HL-60/S4 (cell line): ENCODE measurements around the gene PHACTR1.

Source experiments
- in situ Hi-C: fragments of 300-500 bp; cut with MboI; formaldehyde crosslinking; loops from 2 replicates; pipeline ENCODE4 v1.14.3; 2022; ENCODE audit warnings: low sequenced_read_pairs

PHACTR1 gene

DNA sequence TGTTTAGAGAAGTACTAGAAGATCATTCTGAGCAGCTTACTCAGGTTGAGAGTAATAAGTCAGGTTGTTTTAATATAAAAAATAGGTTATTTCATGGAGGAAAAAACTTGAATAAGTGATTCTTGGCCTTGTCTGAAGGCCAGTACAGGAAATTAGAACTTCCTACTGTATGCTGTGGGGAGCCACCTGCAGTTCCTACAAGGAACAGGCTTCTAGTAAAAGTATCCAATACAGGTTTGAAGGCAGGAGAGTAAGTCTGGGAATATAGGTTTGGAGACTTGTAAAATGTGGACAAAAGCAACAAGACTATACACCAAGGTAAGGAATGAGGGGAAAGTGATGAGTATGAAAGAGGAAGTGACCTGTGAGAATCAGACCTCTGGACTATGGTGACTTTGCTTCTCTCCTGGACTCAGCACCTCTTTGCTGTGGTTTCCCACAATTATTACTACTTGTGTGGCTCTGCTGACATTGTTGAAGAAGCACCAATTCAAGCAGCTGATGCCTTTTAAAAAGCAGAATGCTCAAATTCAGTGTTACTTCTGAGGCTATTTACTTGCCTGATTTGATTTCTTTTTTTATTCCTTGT is 333.2 kb downstream of the PHACTR1 start:
- in situ Hi-C loops = no loop called here

DNA sequence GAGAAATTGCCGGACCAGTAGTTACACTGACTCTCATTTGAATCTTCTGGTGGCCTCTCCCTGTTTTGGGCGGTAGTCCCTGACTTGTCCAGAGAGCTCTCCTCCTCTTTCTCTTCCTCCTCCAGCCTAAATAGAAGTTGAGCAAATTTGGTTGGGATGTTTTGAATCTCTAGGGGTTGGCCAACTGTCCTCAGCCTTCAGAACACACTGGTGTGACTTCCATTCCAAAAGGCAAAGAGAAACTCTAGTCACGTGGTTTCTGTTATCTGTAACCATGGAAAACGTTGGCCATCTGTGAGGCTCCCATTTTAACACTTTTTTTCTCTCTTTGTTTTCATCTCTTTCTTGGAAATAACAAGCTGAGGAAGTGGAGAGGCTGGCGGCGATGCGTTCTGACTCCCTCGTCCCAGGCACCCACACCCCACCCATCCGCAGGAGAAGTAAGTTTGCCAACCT is 336.5 kb downstream of the PHACTR1 start:
- in situ Hi-C loops = no loop called here

DNA sequence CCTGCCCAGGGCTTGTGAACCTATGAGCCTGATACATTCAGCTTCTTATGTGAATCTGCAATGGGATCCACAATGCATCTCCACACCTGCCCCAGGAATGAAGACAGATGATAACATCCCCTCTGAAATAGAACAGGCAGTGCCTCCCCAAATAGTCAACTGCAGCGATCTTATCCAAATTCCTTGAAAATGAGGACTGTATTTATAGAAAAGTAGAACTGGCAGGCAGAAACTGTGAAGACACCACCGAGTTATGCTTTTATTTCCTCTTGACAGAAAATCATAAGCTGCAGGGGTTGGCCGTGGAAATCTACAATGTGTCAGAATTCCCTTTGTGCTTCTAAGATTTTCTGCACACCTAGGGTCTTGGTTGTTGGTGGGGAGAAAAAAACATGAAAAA is 341.5 kb downstream of the PHACTR1 start:
- in situ Hi-C loops = no loop called here

DNA sequence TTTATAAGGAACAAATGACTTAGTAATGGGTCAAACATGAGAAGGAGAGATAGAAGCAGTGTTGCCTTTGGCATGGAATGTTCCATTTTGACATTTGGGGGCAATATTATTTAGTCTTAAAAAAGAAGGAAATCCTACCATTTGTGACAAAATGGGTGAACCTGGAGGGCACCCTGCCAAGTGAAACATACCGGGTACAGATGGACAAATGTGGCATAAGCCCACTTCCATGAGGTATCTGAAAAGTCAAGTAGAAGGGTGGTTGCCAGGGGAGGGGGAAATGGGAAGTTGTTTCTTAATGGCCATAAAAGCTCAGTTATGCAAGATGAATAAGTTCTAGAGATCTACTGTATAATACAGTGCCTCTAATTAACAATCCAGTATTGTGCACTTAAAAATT is 342.5 kb downstream of the PHACTR1 start:
- in situ Hi-C loops = no loop called here

DNA sequence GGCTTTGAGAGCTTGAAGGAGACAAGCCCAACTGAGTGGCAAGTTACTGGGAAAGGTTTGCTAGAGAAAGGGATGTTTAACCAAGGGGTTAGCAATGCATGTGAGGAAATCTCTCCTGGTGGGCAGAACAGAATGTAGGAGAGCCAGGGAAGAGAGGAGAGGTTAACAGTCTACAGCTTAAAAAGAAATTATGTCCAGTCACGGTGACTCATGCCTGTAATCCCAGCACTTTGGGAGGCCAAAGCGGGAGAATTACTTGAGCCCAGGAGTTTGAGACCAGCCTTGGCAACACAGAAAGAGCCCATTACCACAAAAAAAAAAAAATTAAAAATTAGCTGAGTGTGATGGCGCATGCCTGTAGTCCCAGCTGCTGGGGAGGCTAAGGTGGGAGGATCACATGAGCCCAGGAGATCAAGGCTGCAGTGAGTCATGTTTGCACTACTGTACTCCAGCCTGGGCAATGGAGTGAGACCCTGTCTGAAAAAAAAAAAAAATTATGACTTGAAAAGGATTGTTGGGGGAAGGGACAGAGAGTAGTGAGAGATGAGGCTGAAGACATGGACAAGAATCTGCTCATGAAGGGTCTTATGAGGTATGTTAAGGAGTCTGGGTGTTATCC is 346.8 kb downstream of the PHACTR1 start:
- in situ Hi-C loops = no loop called here

DNA sequence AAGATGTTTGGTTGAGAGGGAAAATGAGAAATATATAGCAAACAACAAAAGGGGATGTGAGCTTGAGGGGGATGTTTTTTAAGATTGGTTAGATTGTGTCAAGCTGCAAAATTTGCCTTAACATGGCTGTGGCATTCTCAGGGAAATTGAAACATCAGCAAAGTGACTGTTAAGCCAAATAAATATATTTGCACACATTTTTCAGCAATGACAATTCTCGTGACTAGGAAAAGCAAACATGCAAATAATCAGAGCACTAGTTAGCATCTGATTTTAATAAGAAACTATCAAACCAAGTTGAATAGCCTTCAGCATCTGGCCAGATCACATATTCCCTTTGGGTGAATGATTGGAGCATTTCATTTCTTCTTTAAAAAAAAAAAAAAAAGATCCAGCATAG is 349.0 kb downstream of the PHACTR1 start:
- in situ Hi-C loops = no loop called here

DNA sequence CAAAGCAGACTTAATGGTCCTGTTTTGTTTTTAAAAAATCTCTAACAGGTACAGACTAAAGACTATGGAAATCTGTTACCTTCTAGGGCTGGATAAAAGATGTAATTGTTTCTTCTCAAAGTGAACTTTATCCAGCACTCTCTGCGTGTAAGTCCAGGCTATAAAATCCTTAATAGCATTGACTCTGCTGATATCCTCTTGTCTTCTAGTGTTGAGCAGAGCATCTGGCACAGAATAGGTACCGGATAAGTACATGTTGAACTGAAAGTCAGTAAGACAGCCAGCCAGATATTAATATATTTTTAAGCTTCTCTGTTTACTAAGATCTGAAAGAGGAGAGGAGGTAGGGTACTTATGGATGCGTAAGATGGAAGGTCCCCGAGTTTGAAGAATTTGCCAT is 349.5 kb downstream of the PHACTR1 start:
- in situ Hi-C loops = no loop called here

DNA sequence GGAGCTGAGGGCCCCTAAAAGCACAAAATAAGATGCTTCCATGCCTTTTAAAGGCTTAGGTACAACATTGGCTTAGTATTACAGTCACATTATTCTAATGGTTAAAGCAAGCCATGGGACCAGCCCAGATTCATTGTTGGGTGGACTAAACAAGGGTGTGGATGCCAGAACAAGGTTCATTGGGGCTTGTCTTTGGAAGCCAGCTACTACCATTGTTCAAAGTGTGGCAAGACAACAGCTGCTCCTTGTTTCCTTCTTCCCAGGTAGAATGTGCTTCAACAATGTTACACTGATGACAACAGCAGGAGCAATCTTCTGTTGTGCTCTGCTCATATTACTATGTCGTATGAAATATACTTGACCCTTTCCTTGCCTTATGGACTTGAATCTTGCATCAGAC is 350.3 kb downstream of the PHACTR1 start:
- in situ Hi-C loops = no loop called here

DNA sequence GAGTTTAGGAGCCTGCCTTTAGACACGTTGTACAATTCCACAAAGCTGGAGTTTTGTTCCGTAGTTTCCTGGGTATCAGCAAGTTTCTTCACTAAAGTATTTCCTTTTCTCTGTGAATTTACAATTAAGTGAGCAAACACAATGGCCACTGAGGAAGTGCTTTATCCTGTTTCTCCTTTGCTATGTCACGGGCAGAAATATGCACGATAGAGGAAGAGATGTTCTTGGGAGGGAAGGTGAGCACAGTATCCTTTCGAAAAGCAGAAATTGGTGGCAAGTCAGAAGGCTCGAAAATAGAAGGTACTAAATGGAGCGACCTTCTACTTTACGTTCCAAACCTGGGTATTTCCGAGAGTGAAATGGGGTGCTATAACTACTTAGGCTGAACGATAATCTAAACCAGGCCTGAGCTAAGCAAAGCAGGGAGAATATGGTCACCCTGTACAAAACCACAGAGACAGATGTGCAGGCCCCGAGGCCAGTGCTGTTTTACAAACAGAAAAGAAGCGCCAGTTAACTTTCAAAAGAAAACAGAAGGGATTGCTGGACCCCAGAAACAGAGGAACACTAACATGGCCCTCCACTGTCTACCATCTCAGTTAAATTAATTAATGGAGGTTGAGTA is 352.1 kb downstream of the PHACTR1 start:
- in situ Hi-C loops = no loop called here

DNA sequence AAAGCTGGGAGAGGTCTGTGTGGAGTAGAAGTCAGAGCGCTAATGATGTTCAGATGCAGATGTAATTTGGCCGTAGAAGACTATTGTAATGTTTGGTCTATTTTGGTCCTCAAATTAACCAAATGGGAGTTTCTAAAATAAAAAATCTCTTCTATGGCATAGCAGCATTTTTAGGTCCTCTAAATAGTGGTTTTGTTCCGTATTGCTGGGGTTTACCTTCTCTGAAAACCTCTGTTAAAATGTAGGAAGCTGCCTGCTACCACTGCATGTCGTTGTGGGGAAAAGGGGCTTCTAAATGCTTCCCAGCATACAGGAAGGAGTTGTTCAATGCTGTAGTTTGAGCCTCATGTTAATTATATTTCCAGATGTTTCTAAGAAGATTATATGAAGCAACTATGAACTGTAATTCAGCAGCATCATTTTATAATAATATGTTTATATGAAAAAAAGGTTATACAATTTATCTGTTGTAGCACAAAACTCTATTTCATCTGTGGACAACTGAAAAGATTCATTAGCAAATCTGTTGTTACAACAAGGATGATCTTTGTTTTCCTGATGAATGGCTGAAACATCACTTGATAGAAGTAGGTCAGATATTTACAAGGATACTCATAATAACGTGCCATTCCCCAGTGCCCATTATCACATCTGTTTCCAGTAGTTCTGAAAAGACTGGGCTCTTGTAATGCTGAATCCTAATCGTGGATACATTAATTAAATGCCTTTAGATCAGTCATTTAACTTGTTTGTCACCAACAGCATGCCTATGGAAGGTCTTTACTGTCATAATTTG is 355.2 kb downstream of the PHACTR1 start:
- in situ Hi-C loops = no loop called here

DNA sequence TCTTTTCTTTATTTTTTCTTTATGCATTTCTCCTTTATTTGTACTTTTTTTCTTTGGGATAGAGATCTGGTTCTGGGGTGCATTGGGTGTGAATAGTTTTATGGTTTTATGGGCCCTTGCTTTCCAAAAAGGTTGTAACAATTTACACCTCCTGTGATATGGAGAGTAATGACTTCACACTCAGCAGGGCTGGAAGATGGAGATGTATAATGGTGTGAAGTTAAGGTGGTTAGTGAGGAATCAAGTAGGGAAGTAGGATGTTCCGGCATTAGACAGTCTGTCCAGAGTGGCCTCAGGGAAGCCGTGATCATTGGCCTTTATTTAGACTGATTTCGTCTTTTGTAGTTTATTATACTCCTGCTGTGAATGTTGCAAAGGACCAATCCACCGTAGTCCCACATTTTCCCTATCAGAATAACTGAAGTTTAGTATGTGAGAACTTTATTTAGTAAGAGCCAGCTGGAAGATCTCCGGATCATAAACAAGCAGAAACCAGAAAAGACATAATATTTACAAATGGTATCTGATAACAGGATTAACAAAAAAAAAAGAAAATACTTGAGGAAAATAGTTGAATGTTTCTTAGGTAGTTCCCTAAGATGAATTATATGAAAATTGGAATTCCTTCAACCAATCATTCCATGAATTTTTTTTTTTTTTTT is 356.2 kb downstream of the PHACTR1 start:
- in situ Hi-C loops = no loop called here

DNA sequence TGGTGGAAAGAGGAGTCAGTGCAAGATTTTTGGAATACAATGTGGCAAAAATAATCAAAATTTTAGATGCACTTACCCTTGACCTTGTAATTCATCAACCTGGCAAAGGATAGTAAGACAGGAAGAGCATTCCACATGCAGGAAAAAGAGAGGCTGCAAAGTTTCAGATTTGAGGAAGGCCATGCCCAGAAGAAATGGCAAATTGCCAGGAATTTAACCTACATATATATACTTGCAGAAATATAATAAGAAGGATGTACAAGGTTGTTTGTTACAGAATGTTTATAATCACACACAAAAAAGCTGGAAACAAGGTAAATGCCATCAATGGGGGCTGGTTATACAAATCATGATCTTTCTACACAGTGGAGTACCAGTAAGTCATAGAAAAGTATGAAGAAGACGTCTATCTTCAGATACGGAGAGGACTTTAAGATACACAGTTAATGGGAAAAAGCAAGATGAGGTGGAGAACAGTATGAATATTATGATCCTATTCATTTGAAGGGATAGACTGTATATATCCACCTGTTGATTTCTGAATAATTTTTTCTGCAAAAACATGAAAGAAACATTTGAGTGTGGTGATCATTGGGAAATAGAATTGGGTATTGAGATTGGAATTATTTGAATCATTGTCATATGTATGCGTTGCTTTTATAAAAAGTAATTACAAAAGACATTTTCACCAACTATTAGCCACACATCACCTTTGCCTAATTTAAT is 358.0 kb downstream of the PHACTR1 start:
- in situ Hi-C loops = no loop called here

DNA sequence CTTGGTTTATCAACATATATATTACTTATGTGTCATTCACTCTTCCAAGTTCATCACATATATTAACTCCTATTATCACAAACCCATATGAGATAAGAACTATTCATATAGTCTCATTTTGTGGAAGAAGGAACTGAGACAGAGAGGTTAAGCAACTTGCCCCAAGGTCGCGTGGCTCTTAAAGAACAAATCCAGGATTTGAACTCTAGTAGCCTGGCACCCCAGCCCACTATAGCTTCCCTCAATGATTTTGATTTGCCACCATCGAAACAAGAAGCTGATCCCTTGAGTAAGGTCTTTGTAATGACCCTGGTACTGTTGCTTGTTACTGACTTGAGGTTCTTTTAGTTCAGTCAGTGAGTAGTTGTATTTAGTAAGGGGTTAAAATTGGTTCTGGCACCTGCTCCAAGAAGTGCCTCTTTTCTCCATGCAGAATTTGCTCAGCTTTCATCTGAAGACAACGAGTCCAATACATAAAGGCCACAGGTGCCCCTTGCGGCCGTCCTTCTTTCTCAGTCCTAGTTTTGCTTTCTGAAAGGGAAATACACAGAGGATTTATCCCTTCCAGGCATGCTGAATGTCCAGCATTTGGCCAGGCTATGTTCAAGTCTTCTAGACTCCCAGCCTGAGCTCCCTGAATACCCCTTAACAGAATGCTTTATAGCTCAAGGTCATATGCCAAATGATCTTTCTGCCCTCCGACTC is 358.7 kb downstream of the PHACTR1 start:
- in situ Hi-C loops = no loop called here

DNA sequence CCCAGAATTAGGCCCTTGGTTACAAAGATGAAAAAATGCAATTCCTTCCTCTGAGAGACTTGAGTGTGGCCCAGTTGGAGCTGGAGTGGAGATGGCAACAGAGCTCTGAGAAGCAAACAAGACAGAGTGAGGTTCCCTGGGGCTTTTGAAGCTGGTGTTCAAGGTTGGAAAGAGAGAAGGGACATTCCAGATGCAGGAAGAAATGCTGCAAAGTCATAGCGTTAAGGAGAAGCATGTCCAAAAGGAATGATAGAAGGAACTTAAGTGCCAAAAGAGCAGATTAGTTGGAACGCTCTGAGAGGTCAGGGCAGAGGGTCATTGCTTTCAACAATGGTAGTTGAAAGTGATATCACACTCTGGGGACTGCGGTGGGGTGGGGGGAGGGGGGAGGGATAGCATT is 360.0 kb downstream of the PHACTR1 start:
- in situ Hi-C loops = no loop called here

DNA sequence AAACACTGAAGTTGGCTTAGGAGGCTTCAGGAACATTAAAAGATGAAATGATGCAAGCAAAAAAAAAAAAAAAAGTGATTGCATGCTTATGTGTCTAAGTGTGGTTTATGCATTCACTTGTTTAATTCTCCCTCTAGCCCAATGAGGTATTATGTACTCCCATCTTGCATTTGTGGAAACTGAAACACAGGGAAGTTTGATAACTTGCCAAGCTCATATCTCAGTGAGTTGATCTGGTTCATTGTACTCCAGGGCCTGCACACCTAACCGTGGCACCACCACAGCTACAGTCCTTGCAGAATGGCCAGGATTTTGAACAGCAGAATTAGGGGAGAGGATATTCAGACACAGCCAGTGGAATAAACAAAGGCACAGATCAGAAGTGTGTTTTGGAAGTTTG is 360.6 kb downstream of the PHACTR1 start:
- in situ Hi-C loops = no loop called here

DNA sequence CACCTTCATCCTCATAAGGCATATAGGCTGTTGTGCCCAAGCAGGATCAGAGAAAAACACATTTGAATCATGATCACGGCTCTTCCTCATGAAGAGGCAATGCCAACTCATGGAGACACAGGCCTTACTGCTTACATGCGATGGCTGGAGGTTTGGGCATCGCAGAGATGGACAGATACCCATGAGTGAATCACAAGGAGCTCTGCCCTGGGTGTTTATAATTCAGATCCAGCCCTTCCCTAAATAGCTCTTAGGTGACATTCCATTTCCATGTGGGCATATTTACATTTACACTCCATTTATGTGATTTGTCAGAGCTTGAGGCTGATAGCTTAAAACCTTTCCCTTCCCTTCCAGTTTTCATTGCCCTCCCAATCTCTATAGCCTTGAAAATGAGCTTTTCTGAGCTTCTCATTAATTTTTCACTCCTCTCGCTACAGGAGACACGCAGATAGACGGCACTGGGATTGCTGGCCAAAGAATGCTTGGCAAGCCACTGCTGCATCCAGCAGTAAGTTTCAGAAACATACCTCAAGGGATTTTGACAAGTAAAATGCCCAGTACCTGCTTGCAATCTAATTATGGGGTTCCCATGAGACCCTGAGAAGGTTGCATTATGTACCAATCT is 362.6 kb downstream of the PHACTR1 start:
- in situ Hi-C loops = no loop called here

DNA sequence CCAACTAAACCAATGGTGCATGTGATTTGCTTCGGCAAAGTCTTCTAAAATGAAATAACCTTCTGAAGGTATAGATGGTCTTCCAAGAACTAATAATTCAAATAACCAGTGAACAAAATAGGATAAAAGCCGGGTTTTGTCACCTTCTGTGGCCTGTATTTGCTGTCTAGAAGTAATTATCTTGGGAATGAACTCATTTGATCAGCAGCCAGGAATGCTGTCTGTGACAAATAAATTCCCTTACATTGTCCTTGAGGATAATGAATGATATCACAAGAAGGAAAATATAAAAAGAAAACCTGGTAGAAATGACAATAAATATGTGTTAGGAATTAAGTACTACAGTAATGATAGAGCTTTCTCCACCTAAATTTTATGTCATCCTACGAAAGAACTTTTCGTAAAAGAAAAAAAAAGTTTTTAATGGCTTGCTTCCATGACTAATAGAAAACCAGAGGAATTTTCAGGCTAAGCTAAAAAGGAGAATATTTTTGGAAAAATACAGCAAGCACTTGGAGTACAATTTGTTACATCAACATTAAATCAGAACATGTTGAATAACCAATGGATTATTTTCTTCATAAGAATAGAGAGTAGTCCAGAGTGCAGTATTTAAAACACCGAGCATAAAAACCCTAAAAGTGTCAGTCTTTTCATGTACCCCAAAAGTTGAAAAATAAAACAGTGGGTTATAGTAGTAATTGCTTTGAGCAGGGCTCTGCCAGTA is 364.1 kb downstream of the PHACTR1 start:
- in situ Hi-C loops = no loop called here

DNA sequence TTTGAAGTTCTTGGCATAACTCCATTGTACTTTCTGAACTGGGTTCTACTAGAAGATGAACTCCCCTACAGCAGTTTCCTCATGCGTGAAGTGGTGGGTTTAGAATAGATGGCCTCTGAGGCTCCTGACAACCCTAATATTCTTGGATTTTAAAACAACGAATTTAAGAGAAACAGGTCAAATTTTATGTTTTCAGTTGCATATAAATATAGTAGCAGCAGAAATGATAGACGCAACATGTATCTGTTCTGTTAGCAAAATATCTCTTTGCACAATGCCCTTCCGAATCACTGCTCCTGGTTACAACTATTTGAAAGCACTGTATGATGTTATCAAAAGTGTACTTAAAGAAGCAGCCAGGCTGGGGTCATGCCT is 364.6 kb downstream of the PHACTR1 start:
- in situ Hi-C loops = no loop called here
